ENCODE data around the gene SLFN12L. TPM values are rescaled to one million over a fixed set of nuclear protein-coding genes. Genes with fewer than 3 reads are reported as not detected.

The SLFN12L gene
- total and polyA plus RNA-seq, 10 of the 15 experiments (the other 5 are each of a cell fraction or from before 2014, with no cell fraction given) = 1.0 to 21.3 (median 9.4) TPM

DNA sequence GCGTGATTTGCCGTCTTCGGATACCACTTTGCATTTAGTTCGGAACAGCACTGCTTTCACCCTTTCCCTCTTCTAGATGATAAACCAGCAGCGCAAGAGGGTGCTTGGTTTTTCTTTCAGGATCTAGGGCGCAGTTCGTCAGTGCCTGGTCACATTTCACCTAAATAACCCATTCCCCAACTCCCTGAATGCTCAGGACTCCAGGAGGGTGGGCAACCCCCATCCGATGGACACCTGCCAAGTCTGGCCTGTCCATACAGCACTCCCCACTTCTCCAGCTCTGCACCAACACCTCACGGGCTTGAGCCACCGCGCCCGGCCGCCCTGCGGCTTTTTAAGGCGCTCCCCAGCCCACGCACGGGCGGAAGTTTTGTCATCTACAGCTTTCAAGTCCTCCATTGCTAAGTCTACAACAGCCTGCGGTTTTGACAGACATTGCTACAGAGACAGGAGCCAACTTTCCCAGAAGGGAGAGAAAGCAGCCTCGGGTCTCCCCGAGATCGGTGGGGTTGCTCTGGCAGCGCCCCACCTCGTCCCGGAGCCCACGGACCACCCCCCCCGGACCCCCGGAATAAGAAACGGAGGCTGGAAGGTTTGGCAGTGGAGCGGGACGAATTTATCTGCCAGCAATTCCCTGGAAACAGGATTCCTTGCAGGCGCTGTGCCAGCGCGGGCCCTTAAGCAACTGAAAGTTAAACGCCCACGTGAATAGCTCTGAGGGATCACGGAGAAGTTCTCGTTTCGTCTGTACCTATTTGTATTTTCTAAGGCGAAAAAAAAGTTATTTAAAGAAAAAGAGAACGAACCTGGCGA, 50.4 kb downstream of the SLFN12L start (continued):
- TF ChIP-seq BHLHE40 (IDR thresholded peaks at IDR 0.05; ENCODE audit: borderline replicate concordance in 1 of 2, low read depth in 2 of 2, low read length in 1 of 2) = peak; percentile 88 to 91
- TF ChIP-seq EED (IDR thresholded peaks at IDR 0.05; ENCODE audit: low read depth) = peak; percentile 47
- no peak for TF ChIP-seq JUND (IDR thresholded peaks at IDR 0.05; ENCODE audit: low read depth, low read length)
- TF ChIP-seq KDM1A (IDR thresholded peaks at IDR 0.05; ENCODE audit: borderline replicate concordance) = no peak
- TF ChIP-seq, protein P1, sequence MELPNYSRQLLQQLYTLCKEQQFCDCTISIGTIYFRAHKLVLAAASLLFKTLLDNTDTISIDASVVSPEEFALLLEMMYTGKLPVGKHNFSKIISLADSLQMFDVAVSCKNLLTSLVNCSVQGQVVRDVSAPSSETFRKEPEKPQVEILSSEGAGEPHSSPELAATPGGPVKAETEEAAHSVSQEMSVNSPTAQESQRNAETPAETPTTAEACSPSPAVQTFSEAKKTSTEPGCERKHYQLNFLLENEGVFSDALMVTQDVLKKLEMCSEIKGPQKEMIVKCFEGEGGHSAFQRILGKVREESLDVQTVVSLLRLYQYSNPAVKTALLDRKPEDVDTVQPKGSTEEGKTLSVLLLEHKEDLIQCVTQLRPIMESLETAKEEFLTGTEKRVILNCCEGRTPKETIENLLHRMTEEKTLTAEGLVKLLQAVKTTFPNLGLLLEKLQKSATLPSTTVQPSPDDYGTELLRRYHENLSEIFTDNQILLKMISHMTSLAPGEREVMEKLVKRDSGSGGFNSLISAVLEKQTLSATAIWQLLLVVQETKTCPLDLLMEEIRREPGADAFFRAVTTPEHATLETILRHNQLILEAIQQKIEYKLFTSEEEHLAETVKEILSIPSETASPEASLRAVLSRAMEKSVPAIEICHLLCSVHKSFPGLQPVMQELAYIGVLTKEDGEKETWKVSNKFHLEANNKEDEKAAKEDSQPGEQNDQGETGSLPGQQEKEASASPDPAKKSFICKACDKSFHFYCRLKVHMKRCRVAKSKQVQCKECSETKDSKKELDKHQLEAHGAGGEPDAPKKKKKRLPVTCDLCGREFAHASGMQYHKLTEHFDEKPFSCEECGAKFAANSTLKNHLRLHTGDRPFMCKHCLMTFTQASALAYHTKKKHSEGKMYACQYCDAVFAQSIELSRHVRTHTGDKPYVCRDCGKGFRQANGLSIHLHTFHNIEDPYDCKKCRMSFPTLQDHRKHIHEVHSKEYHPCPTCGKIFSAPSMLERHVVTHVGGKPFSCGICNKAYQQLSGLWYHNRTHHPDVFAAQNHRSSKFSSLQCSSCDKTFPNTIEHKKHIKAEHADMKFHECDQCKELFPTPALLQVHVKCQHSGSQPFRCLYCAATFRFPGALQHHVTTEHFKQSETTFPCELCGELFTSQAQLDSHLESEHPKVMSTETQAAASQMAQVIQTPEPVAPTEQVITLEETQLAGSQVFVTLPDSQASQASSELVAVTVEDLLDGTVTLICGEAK (IDR thresholded peaks at IDR 0.05; ENCODE audit: borderline replicate concordance) = no peak
- TF ChIP-seq, protein P2, sequence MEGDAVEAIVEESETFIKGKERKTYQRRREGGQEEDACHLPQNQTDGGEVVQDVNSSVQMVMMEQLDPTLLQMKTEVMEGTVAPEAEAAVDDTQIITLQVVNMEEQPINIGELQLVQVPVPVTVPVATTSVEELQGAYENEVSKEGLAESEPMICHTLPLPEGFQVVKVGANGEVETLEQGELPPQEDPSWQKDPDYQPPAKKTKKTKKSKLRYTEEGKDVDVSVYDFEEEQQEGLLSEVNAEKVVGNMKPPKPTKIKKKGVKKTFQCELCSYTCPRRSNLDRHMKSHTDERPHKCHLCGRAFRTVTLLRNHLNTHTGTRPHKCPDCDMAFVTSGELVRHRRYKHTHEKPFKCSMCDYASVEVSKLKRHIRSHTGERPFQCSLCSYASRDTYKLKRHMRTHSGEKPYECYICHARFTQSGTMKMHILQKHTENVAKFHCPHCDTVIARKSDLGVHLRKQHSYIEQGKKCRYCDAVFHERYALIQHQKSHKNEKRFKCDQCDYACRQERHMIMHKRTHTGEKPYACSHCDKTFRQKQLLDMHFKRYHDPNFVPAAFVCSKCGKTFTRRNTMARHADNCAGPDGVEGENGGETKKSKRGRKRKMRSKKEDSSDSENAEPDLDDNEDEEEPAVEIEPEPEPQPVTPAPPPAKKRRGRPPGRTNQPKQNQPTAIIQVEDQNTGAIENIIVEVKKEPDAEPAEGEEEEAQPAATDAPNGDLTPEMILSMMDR (IDR thresholded peaks at IDR 0.05 in 2 of 3, conservative IDR thresholded peaks at IDR 0.05 in 1 of 3; ENCODE audit: control insufficient read depth in 2 of 3, extremely low read depth in 1 of 3, insufficient read depth in 1 of 3, low read depth in 3 of 3, low read length in 3 of 3) = no peak
- no peak for TF ChIP-seq REST (IDR thresholded peaks at IDR 0.05; ENCODE audit: low read depth, low read length)
- TF ChIP-seq CBX3 (IDR thresholded peaks at IDR 0.05; ENCODE audit: borderline replicate concordance, low read depth) = no peak
- TF ChIP-seq NR2F1 (conservative IDR thresholded peaks at IDR 0.05) = no peak
- TF ChIP-seq, protein P3, sequence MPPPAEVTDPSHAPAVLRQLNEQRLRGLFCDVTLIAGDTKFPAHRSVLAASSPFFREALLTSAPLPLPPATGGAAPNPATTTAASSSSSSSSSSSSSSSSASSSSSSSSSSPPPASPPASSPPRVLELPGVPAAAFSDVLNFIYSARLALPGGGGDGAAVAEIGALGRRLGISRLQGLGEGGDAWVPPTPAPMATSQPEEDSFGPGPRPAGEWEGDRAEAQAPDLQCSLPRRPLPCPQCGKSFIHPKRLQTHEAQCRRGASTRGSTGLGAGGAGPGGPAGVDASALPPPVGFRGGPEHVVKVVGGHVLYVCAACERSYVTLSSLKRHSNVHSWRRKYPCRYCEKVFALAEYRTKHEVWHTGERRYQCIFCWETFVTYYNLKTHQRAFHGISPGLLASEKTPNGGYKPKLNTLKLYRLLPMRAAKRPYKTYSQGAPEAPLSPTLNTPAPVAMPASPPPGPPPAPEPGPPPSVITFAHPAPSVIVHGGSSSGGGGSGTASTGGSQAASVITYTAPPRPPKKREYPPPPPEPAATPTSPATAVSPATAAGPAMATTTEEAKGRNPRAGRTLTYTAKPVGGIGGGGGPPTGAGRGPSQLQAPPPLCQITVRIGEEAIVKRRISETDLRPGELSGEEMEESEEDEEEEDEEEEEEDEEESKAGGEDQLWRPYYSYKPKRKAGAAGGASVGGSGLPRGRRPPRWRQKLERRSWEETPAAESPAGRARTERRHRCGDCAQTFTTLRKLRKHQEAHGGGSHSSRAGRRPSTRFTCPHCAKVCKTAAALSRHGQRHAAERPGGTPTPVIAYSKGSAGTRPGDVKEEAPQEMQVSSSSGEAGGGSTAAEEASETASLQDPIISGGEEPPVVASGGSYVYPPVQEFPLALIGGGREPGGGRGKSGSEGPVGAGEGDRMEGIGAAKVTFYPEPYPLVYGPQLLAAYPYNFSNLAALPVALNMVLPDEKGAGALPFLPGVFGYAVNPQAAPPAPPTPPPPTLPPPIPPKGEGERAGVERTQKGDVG (CRISPR knock-in tag; IDR thresholded peaks at IDR 0.05) = no peak
- TF ChIP-seq ZBTB33 (IDR thresholded peaks at IDR 0.05) = no peak
- TF ChIP-seq STAT1 (conservative IDR thresholded peaks at IDR 0.05) = no peak

All from GM12878 (cell line).